Activated CD8-positive, alpha-beta memory T cell treated with anti-CD3 and anti-CD28 coated beads for 4 hours (primary cell): Measurements from ENCODE around the gene RAB2B.

Experiments
- DNase-seq, 2 donors: peaks; one replicate each; pipeline ENCODE4 v3.0.0-alpha.2; 2020; ENCODE audit warnings: low read depth in 2 of 2

The RAB2B gene

DNA sequence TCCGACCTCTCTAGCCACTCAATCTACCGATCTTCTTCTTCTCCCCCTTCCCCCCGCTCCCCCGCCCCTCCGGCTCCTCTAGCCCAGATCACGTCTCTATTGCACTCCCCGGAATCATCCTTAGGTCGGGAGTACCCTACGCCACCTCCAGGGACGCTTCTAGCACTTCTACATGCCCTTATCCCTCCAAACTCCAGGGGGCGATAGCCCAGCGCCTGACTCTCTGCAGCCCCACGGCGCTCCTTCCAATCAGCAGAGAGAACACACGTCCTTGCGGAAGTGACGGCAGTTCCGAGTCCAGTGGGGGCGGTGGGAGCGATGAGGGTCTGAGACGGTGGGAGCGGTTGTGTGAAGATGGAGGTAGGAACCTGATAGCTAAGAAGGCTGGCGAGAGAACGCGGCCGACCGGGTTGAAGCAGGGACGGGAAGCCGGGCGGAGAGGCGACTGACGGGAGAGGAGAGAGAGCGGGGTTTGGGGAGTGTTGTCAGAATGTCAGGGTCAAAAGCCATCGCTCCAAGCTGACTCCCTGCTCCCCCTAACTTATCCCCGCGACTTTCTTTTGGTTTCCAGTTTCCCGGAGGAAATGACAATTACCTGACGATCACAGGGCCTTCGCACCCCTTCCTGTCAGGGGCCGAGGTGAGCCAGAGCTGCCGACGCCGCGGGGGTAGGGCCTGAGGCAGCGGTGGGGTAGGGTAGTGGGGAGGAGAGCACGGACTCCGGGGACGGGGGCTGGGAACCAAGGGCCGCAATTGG, at the start of gene RAB2B, which contains the start of gene TOX4:
Gene RAB2B (minus strand): TSS at position 35 of the 757 bp plus-strand sequence. CDS start 87 bp downstream, outside the sequence.
Gene TOX4 (plus strand): TSS at position 271 of the 757 bp plus-strand sequence. CDS start 84 bp downstream, at position 355.
- peak; percentile 88 to 92 for DNase-seq

DNA sequence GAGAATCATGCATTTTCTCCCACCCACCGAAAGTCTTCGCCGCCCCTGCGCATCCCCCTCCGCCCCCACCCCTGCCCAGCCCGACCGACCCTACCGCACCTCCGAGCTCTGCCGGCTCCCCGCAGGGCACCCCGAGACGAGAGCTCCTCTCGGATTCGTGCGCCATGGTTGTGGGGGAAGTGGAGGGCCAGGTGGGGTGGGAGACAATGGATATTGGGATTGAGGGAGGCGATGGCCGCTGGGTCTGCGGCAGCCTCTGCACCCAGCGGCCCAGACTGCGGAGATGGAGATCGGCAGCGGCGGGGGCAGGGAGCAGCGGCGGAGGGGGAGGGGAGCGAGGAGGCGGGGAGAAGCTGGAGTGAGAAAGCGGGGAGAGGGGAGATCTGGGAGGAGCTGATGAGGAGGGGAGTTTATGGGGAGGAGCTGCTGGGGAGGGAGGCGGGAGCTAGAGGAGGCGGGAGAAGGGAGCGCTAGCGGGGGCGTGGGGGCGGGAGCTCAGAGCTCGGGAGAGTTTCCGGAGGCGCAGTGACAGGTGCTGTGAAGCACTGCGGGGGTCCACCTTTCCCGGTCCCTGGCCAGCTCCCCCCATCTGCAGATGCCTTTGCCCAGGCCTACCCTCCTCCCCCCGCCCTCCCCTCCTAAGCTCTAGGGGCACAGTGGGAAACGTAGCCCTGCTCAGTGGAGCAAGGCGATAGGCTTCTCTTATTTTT, 49.4 kb upstream of the RAB2B start, which contains the start of gene SALL2:
Gene SALL2 (minus strand): TSS at position 385 of the 710 bp plus-strand sequence. CDS start 219 bp downstream, at position 166.
- peak; percentile 37 to 50 for DNase-seq

DNA sequence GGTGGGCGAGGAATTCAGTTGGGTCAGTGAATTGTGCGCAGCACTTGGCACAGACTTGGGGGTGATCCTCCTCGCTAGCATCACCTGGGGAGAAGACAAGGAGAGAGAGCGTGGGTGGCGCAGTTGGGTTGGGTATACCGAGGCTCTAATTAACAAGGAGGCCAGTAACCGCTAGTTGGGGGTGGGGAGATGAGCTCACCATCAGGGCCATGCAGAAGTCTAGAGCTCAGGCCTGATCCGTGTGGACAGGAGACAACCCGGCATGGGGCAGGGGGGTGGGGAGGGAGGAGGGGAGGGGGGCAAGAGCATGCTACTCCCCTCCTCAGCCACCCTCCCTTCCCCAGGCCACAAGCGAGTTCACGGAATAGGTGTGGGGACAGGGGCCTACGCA, 48.8 kb upstream of the RAB2B start:
- DNase-seq = no peak

DNA sequence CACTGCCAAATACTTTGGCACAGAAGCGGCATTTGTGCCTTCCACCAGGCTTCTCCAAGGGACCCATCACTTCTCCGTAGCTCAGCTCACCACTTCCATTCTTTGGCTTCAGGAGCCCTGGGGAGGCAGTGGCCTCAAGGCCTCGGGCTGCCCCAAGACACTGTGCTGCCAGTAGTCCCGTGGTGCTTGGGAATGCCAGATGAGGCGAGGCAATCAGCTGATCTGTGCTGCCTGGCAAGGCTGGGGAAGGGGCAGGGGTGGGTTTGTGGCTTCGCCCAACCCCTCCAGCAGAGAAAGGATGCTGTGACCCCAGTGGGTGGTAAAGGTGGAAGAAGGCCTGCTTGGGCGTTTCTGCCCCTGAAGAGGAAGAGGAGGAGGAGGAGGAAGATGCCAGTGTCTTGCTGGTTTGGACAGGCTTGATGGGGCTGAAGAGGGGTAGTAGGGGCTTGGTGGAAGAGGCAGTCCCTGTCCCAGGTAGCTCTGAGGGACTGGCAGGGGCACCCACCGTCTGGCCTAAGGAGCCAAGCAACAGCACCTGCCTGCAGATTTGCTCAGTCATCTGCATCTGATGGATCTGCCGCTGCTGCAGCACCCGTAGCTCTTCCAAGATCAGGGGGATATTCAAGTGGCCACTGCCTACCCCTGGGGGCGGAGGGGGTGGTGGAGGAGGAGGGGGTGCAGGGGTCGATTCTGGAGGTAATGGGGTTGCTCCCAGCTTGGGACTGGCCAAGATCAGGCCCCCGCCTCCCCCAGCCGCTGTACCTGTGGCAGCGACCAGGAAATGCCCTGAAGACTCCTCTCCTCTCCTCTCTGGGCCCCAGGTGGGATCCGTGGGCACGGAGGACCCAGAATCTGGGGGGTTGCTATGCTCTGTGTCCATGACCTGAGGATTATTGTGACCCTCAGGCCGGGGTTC, 48.1 kb upstream of the RAB2B start:
- no peak for DNase-seq

DNA sequence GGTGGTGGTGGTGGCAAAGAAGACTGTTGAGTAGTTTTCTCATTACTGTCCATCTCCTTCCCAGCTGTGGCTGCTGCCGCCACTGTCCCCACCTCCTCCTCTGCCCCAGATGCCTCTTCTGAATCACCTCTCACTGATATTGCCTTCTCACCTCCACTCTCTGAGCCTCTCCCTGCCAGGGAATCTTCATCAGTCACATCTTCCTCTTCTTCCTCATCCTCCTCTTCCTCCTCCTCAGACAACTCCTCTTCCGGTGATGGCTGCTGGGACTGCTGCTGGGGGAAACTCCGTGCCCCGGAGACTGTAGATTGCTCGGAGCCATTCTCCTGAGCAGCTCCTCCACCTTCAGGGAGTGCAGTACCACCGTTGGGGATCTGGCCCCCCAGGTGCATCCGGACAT, 46.4 kb upstream of the RAB2B start:
- DNase-seq = no peak

DNA sequence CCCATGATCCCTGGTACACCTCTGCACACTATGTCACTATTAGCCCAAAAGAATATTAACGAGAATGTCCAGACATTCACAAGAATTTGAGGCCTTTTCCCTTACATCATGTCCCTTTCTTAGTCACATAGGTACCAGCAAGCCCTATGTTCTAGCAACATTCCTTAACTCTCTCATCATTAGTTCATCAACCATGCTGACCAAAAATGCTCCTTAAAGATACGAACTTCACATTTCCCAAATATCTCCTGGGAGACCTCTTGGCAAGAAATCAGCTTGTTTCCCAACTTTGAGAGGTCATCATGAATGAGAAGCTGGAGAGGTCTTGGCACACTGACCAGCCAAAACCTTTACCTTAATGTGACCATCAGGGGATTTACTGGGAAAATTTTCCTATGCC, 44.7 kb upstream of the RAB2B start:
- DNase-seq = no peak

DNA sequence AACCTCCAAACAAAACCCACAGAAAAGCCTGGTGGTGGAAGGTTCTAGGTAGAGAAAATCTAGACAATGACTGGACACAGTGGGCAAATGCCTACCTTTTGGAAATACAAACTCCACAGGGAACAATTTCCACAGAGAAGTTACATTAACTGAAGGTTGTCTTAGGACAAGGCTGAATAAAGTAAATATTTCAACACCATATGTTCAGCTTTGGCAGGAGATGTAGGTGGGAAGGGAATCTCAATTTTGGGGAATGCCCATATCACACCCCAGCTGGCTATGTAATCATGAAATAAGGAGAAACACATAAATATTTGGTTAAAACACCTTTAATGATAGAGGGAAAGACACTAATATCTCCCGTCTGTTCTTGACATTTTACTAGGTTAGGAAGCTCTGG, 44.0 kb upstream of the RAB2B start:
- no peak for DNase-seq

DNA sequence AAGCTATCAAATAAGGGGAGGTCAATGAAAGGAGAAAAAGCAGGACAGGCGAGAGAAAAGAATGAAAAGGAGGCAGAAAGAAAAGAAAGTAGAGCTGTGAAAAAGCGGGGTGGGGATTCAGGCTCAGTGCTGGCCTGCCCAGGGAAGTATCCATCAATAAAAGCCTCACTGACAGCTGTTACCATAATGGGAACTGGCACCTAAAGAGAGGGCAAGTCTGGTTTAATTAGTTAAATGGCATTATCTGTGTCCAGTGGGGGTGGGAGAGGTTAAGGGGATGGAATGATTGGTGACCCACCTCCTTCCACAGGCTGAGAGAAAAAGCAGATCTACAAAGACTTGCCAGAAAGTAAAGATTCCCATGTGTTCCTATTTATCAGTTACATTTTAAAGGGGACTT, 42.0 kb upstream of the RAB2B start:
- DNase-seq = no peak

DNA sequence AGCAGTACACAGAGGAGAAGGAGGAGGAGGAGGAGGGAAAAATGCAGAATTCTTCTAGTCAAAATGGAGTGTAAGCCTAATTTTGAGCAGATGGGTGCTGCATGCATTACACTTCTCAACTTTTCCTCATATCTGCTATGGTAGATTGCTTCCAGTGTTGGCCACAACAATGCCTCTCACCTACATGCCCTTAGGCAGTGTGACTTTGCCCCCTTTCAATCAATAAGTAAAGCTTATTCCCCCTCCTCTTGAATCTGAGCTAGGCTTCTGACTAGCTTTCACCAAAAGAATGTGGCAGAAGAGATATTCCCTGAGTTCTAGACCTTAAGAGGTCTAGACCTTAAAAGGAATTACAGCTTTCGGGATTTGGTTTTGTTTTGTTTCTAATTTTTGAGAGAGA, 37.6 kb upstream of the RAB2B start:
- no peak for DNase-seq

DNA sequence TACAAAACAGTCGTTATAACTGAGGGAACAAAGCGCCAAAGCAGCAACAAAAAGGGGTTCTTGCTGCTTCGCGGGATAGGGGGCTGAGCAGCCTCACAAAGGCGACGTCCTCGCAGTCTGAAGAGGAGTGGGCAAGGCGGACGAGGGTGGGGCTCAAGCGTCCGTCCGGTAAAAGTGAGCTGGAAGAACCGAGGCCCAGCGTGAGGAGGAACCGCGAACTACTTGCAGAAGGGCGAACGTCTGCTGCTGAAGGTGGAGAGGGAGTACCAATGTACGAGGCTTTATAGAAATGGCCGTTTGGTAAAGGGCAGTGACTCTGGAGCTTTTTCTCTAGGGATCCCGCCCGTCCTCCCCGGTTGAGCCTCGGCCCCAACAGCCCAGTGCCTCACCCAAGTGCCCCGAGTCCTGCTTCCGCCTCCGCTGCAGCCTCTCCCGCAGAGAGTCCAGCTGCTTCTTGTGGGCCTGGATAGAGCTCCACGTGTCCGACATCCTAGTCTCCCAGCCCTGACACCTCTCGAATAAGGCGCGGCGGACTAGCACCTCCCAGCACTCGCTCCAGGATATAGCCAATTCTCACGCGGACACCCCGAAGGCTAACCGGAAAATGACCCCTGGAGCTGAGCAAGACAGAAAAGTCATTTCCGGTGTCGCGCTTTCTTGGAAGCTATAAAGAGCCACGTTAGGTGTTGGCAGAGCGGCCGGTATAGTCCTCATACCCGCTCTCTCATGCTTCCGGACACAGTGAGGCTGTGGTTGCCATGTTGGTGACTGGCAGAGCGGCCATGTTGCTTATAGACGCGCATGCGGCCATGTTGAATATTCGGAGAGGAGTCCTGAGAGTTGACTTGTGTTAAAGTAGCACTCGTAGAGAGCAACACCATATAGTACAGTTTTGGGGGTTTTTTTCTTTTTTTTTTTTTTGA, 34.2 kb upstream of the RAB2B start, which contains the start of gene METTL3:
Gene METTL3 (minus strand): TSS at position 606 of the 923 bp plus-strand sequence. CDS start 117 bp downstream, at position 489.
- peak; percentile 81 to 89 for DNase-seq

DNA sequence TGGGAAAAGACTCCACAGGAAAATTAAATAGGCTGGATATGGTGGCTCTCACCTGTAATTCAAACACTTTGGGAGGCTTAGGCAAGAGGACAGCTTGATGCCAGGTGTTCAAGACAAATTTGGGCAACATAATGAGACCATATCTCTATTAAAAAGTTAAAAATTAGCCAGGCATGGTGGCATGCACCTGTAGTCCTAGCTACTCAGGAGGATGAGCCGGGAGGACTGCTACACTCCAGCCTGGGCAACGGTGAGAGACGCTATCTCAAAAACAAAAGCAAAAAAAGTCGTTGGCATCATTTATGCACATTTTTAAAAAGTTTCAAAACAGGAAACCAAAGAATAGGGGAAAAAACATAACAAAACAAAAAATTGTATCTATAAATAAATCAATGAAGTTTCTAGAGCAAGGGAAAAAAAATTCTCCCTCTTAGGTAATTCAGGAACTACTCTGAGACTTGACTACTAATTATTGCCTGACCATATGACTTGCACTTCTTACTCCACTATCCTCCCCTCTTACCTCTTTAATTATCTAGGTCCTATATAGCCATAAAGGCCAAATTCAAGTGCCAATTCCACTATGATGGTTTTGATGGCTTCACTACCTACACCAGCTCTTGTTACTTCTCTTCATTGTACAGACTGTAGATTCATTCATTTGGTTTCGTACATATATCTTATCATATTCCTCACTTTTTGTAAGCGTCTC, 32.8 kb upstream of the RAB2B start:
- no peak for DNase-seq

DNA sequence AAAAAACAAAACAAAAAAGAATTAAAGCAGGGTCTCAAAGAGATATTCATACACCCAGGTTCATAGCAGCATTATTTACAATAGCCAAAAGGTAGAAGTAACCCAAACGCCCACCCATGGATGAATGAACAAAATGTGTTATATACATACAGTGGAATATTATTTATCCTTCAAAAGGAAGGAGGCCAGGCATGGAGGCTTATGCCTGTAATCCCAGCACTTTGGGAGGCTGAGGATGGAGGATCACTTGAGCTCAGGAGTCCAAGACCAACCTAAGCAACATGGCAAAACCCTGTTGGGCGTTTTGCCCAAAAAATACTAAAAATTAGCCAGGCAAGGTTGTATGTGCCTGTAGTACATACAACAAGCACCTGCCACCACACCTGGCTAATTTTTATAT, 29.8 kb upstream of the RAB2B start:
- DNase-seq = no peak

DNA sequence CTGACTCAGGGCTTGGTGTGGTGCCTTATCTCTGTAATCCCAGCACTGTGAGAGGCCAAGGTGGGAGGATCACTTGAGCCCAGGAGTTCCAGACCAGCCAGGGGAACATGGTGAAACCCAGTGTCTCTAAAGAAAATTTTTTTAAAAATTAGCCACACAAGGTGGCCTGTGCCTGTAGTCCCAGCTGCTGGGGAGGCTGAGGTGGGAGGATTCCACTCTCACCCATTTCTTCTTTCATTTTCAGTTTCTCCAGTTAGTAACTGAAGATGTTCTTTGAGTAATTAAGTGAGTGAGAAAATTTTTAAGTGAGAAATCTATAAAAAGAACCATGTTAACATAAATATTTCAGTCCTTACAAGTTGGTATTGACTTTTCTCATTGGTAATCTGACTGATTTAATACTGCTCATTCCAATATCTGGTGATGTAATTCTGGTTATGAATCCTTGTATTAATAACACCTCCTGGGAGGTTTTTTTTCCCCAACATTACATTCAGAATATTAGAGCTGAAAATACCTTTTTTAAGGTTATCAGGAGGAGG, 28.3 kb upstream of the RAB2B start:
- no peak for DNase-seq

DNA sequence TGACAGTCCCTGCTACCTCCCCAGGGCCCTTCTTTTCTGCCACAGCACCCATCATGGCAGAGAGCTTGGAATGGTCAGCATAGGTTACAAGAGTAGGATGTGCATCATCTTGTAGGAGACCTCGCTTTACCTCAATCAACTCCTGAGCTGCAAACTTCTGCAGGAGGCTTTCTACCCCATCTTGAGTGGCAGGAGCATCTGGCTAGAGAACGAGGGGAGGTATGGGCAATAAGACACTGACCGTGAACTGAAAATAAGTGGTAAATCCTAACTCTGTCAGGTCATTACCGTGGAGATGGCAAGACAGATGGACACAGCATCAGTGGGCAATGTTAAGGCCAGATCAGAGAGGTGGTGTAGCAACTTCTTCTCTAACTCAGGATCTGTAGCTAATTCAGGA, 26.6 kb upstream of the RAB2B start:
- DNase-seq = no peak

DNA sequence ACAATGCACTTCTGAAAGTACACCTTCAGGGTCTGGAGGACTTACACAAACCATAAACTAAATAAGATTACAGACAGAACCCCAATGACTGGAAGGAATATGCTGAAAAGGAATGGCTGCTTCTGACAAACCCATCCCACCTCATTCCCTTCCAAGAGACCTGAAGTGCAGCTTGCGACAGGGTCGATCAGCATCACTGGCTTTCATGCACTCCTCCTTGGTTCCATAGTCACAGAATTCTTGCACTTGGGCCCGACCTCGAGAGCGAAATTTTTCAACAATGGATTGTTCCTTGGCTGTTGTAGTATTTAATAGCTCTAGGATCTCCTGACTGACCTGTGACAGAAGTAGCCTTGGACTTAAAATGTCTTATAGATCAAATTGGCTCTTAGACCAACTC, 24.8 kb upstream of the RAB2B start:
- no peak for DNase-seq

DNA sequence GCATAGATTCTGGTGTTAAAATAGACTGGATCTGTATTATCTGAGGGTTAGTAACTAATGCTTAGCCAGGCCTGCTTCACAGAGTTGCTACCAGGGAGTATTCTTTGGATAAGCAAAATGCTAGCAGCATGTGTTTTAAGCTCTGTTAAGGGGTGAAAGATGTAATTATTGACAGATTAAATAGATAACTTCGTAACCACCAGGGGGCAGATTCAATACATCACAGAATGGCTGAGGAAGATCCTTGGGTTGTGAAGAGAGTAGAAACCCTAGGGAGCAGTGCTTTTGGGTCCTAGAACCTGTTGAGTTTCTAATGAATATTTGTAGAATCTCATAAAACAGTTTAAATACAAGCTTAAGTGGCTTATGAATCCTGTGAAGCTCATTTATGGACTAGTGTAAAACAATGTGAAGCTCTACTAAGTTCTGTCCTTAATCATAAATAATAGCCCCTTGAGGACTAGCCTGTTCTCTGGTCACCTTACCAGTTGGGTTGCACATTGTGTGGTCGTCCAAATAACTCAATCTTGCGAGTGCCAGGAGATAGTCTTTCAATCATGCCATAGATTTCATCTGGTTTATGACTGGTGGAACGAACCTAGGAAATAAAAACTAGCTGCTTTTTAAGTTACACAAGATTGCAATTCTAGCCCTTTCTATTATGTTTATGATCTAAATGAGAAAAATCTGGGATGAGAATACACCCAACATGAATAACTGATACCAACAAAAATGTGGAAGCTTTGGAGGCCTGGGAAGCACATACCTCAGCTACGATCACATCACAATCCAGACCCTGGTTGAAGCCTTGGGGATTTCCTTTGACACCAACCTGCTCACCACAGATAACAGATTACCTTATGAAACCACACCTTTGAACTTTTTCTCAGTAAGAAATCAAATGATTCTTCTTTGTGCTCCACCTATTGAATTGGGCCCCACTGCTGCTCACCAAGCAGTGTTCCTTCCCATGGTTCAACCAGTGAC, 22.1 kb upstream of the RAB2B start:
- no peak for DNase-seq

DNA sequence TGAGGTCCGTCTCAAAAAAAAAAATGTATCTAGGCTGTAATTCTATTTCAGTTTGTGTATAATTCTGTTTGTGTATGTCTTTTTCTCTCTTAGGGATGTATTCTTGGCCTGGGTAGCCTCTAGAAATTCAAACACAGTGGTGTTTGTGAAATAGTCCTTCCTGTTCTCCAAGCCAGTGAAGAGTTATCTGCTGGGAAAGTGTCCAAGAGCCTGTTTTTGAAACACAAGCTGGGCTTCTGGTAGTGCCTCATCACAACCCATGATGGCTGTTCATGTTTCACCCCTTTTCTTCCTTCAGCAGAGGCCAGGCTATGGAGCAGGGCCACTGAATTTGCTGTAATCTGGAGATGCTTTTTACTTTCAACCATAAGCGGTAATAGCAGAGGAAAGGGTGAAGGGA, 19.7 kb upstream of the RAB2B start:
- no peak for DNase-seq

DNA sequence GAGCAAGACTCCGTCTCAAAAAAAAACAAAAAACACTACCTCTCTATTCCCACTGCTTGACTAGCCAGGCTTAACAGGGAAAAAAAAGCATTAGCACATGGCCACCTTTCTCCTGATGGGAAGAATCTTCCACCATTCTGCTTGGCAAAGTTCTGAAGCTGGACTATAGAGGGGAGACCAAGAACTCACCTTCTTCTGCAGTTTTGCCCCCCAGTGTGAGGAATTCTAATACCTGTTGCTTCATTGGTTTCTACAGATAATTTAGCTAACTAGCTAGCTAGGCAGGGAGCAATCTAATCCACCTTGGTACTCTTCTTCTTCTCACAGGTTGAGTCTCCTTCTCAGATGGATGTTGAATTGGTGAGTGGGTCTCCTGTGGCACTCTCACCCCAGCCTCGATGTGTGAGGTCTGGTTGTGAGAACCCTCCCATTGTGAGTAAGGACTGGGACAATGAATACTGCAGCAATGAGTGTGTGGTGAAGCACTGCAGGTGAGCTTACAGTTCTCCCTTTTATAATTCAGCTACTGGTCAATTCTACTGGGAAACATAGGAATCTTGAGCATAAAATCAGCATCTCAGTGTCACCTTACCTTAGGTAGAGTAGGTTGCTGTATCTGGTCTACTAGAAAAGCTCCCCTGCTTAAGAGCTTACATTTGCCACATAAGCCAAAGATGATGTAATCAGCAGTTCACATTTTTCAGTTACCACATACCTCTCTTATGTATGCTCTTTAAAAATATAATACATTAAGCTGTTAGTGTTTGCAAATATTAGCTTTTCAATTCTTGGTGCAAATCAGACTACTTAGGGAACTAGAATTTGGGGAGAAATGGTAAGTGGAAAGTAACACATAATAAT, 18.4 kb upstream of the RAB2B start:
- DNase-seq = no peak
